A172 (cell line): ENCODE results near the gene EFNA5. TPM values are rescaled to one million over a fixed set of nuclear protein-coding genes. Genes with fewer than 3 reads are reported as not detected.

ENCODE experiments used
- DNase-seq: peaks from one replicate; pipeline ENCODE4 v3.0.0-alpha.2; 2015; ENCODE audit warnings: low spot score
- total RNA-seq: library from RNA; depleted of rRNA; stranded (reverse); fragments of >200 nt; shearing (Covaris generic); gene quantifications from 2 replicates; pipeline ENCODE4 v1.2.3, GENCODE V29; 2014

The EFNA5 gene
- total RNA-seq, 1 experiment from 2014 or later, result 3.4 TPM

DNA sequence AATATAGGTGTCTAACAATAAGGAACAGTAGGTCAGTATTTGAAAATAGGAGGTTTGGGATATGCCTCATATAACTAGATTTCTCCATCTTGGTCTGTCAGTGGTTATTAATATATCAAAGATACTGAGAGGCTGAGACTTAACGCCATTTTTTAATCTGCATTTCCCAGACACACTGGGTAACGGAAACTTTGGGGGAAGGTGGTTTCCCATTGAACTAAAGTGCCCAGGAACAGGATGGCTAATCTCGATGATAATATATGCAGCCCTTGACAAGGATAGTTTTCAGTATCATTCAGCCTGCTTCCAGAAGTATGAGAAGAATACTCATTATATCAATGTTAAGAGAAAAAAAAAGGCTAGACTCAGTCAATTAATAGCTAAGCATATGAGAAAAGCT lies 30.7 kb downstream of the EFNA5 start:
- DNase-seq, result no peak

DNA sequence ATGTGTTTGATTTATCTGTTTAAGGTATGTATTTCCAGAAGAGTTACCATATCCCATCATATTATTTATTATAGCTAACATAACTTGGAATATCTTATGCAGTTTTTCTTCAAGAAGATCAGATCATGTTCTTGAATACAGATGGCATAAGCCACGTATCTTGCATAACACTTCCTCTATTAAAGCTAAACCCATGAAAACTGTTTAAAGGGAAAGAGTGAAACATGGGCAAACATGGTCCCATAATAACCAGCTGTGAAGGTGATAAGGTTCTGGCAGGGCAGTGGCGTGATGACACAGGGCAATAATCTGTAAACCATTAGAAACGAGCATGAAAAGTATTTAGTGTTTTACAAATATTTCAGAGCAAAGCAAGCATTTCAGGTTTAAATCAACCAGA lies 34.2 kb downstream of the EFNA5 start:
- DNase-seq, result no peak

GRCh38 chr5:107636068-107636467 lies 34.7 kb downstream of the EFNA5 start:
- DNase-seq, result no peak

- no peak for DNase-seq
These were observed 35.5 kb downstream of the EFNA5 start for GRCh38 chr5:107634981-107635848.

DNA sequence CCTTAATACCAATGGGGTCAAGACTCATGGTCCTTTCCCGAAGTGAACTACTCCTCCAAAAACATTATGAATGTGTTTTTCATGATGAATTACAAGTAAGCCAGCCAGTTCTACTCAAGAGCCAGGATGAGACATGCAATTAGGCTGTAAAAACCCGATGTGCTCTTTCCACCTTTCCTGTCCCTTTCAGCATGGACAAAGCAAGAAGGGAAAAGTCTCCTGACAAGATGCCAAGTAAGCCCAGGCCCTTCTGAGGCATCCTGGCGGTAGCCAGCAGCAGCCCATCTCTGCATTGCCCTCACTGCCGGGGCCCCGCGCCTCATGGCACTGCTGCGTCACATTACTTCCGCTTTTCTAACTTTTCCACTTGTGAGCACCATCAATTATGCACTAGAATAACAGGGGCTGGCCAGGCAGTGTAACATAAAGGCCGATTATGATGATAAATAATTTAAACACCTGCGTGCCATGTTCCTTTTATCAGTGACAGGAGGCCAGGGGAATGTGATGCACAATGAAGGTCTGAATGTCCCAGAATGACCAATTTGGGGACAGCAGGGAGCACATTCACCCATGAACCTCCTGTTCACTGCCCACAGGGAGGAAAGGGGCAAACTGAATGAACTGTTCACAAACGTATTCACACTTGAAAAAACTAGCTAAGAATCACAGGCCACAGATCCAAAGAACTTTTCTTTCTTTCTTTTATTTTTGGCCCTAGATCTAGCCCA lies 37.4 kb downstream of the EFNA5 start:
- peak; percentile 2 for DNase-seq

DNA sequence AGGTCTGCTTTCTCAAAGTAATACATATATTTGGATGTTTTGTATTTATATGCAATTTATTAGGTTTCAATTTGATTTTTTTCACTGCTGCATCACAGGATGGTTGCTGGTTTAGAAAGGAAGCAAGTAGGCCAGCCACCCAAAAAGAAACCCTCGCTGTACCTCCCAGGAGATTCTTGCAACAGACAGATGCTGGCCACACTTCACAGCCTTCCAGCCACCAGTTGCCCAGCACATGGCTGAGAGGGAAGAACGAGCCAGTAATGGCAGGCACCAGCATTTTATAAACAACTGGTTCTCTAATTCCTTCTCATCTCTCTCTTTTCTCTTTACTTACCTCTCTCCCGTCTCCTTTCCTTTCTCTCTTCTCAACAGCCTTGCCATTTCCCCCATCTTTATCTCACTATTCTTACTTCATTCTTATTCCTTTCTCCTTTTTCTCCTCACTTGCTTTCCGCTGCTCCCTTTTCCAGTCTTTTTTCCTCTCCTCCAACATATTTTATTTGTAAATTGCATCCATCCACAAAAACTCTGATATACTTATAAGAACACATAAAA lies 38.9 kb downstream of the EFNA5 start:
- no peak for DNase-seq

- no peak for DNase-seq
These were observed 40.6 kb downstream of the EFNA5 start for GRCh38 chr5:107630184-107630583.

- no peak for DNase-seq
These were observed 46.5 kb downstream of the EFNA5 start for GRCh38 chr5:107624235-107624634.

GRCh38 chr5:107621089-107621488 lies 49.6 kb downstream of the EFNA5 start:
- DNase-seq, result no peak

DNA sequence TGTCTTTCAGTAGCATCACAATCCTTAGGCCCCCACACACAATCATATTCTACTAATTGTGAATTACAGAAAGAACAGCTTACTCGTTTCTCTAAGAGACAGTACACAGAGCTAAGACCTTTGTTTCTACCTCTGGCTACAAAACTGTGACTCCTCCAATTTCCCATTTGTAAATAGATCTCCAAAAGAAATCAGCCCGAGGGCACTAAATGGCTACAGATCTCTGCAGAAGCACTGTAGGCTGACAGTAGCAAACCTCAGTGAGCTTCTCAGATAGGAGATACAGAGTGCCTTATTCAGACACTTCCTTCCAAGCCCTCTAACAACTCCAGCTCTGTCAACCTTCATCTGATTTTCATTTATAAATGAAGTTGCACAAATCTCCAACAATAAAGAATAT lies 51.0 kb downstream of the EFNA5 start:
- no peak for DNase-seq

DNA sequence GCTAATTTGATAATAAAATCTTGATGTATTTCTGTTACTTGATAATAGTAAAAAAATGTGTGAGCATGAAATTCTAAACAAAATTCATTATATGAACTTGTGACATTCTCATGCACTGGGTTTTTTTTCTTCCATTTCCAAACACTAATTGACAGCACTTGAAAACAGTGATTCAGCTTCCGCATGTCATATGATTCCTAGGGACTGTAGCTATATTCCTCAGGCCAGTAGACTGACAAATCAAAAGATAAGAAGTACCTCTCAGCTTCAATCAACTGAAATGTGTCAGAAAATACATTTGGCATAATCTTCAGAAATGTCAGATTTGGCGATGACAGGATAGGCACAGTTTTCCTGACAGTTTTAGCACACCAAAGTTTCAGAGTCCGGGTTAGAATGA lies 52.5 kb downstream of the EFNA5 start:
- peak; percentile 38 for DNase-seq

- no peak for DNase-seq
These were observed 53.7 kb downstream of the EFNA5 start for GRCh38 chr5:107617052-107617451.

DNA sequence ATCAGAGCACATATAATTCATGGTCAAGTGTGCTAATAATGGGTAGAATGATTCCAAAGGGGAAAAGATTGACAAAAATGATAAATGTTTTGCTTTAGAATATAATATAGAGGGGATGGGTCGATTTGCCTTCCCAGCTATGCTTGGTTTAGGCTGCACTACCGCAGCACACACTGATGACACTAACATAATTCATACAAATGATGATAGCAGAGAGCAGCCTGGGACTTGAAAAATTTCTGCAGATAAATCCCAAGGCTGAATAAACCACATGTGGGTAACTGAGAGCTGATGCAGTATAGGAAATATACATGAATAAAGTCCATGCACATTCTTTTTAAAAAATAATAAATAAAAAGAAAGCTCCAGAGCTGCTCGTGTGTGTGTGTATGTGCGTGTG lies 54.5 kb downstream of the EFNA5 start:
- DNase-seq, result no peak

- peak; percentile 16 for DNase-seq
These were observed 55.4 kb downstream of the EFNA5 start for GRCh38 chr5:107615299-107615817.

DNA sequence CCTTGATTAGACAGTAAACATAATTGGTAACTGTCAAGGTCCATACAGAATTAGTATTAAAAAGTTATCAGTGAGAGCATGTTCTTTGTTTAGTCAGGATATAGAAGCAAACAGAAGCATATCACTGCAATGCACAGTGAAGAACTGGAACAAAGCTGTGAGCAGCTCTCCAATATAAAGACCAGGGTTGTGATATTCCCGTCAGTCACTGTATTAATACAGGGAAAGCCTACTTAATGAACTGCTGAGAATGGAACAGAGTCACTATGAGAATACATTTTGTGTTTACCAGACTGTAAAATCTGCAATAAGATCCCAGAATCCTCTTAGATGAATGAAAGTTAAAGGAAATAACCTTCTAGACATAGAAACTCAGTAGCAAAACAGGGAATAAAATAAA lies 58.2 kb downstream of the EFNA5 start:
- DNase-seq, result no peak

- DNase-seq, result no peak
These were observed 59.9 kb downstream of the EFNA5 start for GRCh38 chr5:107610798-107611197.

- DNase-seq, result no peak
These were observed 62.9 kb downstream of the EFNA5 start for GRCh38 chr5:107607671-107608345.

GRCh38 chr5:107607196-107607595 lies 63.5 kb downstream of the EFNA5 start:
- DNase-seq, result no peak

GRCh38 chr5:107605596-107606125 lies 65.1 kb downstream of the EFNA5 start:
- no peak for DNase-seq

DNA sequence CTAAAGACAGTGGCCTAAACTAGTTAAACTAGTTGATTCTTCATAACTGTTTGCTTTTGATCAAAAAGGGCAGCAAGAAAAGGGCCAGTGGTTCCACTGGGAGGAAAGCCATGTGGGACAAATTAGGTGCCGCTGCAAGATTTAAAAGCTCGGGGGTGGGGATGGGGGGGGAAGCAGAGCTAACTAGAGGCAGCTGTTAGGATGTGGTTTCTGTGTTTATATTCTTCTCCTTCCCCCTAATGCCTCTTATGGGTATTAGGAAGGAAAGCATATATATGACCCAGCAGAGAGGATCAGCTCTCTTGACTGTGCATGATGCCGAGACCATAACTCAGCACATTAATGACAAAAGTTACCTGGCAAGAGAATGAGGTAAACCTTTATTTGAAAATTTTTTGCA lies 65.7 kb downstream of the EFNA5 start:
- no peak for DNase-seq

- DNase-seq, result no peak
These were observed 66.4 kb downstream of the EFNA5 start for GRCh38 chr5:107604146-107604910.
